Effector memory CD4-positive, alpha-beta T cell (primary cell): ENCODE results near the gene ASTE1.
"Not testable (repeated sequence)": the region's sequence is repeated elsewhere in the genome, so short reads cannot be mapped to it uniquely, and the experiment has no call there.

ENCODE experiments used
- DNase-seq, 3 donors: peaks; one replicate each; pipeline ENCODE4 v3.0.0-alpha.2; 2020
- H3K27ac ChIP-seq: 2 replicates; pipeline ENCODE4 v1.7.0; 2013; ENCODE audit warnings: mild to moderate bottlenecking, low read length, moderate library complexity; ENCODE audit not compliant: insufficient read depth, poor library complexity, severe bottlenecking
- H3K27me3 ChIP-seq: replicated peaks from 2 replicates; pipeline ENCODE4 v1.7.0; 2013; ENCODE audit warnings: mild to moderate bottlenecking, low read length; ENCODE audit not compliant: insufficient read depth, control insufficient read depth, poor library complexity, severe bottlenecking
- H3K36me3 ChIP-seq: 2 replicates; pipeline ENCODE4 v1.7.0; 2013; ENCODE audit warnings: mild to moderate bottlenecking, low read length, moderate library complexity; ENCODE audit not compliant: control insufficient read depth, insufficient read depth
- H3K4me1 ChIP-seq: 2 replicates; pipeline ENCODE4 v1.7.0; 2013; ENCODE audit warnings: low read length, mild to moderate bottlenecking; ENCODE audit not compliant: control insufficient read depth, insufficient read depth, poor library complexity, severe bottlenecking
- H3K4me3 ChIP-seq: 2 replicates; pipeline ENCODE4 v1.7.0; 2013; ENCODE audit warnings: low read length, low read depth, mild to moderate bottlenecking; ENCODE audit not compliant: insufficient read depth, poor library complexity, severe bottlenecking
- H3K9me3 ChIP-seq: 2 replicates; pipeline ENCODE4 v1.7.0; 2013; ENCODE audit warnings: mild to moderate bottlenecking, low read length, moderate library complexity; ENCODE audit not compliant: control insufficient read depth

The ASTE1 gene

GRCh38 chr3:130979117-130979516 is 47.5 kb downstream of the ASTE1 start:
- Histone ChIP-seq H3K36me3 (peaks cover 21% of the 10 kb centered on the region), H3K4me3 (no peak overlapping the region), H3K9me3 (no peaks in the 10 kb centered on the region), H3K27ac (no peak overlapping the region), H3K4me1 (no peaks in the 10 kb centered on the region), H3K27me3 (no peaks in the 10 kb centered on the region)
- DNase-seq, result no peak

- DNase-seq, result no peak
- Histone ChIP-seq H3K4me3 (no peak overlapping the region), H3K36me3 (peaks cover 21% of the 10 kb centered on the region), H3K4me1 (no peaks in the 10 kb centered on the region), H3K27ac (no peak overlapping the region), H3K27me3 (no peaks in the 10 kb centered on the region), H3K9me3 (no peaks in the 10 kb centered on the region)
Measured at GRCh38 chr3:130976706-130977105, 49.9 kb downstream of the ASTE1 start.

GRCh38 chr3:130975251-130975650 is 51.4 kb downstream of the ASTE1 start:
- no peak for DNase-seq
- Histone ChIP-seq H3K27ac (no peak overlapping the region), H3K9me3 (no peaks in the 10 kb centered on the region), H3K4me1 (no peaks in the 10 kb centered on the region), H3K4me3 (no peak overlapping the region), H3K27me3 (no peaks in the 10 kb centered on the region), H3K36me3 (peaks cover 33% of the 10 kb centered on the region)

- Histone ChIP-seq H3K36me3 (peaks cover 39% of the 10 kb centered on the region), H3K9me3 (no peaks in the 10 kb centered on the region), H3K4me1 (no peaks in the 10 kb centered on the region), H3K27me3 (no peaks in the 10 kb centered on the region), H3K4me3 (no peak overlapping the region), H3K27ac (no peak overlapping the region)
- no peak for DNase-seq
Measured at GRCh38 chr3:130974201-130974600, 52.4 kb downstream of the ASTE1 start.

GRCh38 chr3:130973406-130973805 is 53.2 kb downstream of the ASTE1 start:
- H3K4me1 ChIP-seq, result no peaks in the 10 kb centered on the region
- H3K27ac ChIP-seq, result no peak overlapping the region
- peaks cover 43% of the 10 kb centered on the region for H3K36me3 ChIP-seq
- H3K27me3 ChIP-seq, result no peaks in the 10 kb centered on the region
- no peak overlapping the region for H3K4me3 ChIP-seq
- no peak for DNase-seq
- H3K9me3 ChIP-seq, result no peaks in the 10 kb centered on the region

GRCh38 chr3:130972592-130972991 is 54.0 kb downstream of the ASTE1 start:
- DNase-seq, H3K27me3 ChIP-seq, H3K9me3 ChIP-seq, H3K4me3 ChIP-seq, H3K27ac ChIP-seq, H3K4me1 ChIP-seq: not testable (repeated sequence)
- peaks cover 47% of the 10 kb centered on the region for H3K36me3 ChIP-seq

GRCh38 chr3:130971208-130971607 is 55.4 kb downstream of the ASTE1 start:
- Histone ChIP-seq H3K4me1 (no peaks in the 10 kb centered on the region), H3K4me3 (no peak overlapping the region), H3K9me3 (no peaks in the 10 kb centered on the region), H3K27me3 (no peaks in the 10 kb centered on the region), H3K27ac (no peak overlapping the region), H3K36me3 (peaks cover 53% of the 10 kb centered on the region)
- no peak for DNase-seq

GRCh38 chr3:130969621-130970020 is 57.0 kb downstream of the ASTE1 start:
- DNase-seq, result no peak
- H3K9me3 ChIP-seq, result no peaks in the 10 kb centered on the region
- no peak overlapping the region for H3K4me3 ChIP-seq
- no peaks in the 10 kb centered on the region for H3K4me1 ChIP-seq
- H3K27me3 ChIP-seq, result no peaks in the 10 kb centered on the region
- peaks cover 52% of the 10 kb centered on the region for H3K36me3 ChIP-seq
- no peak overlapping the region for H3K27ac ChIP-seq

- DNase-seq, result no peak
- peaks cover 53% of the 10 kb centered on the region for H3K36me3 ChIP-seq
- H3K9me3 ChIP-seq, result no peaks in the 10 kb centered on the region
- H3K27me3 ChIP-seq, result no peaks in the 10 kb centered on the region
- no peak overlapping the region for H3K27ac ChIP-seq
- no peak overlapping the region for H3K4me3 ChIP-seq
- no peaks in the 10 kb centered on the region for H3K4me1 ChIP-seq
Measured at GRCh38 chr3:130968221-130968620, 58.4 kb downstream of the ASTE1 start.

GRCh38 chr3:130967281-130967680 is 59.3 kb downstream of the ASTE1 start:
- H3K4me3 ChIP-seq, result no peak overlapping the region
- DNase-seq, result no peak
- no peaks in the 10 kb centered on the region for H3K27me3 ChIP-seq
- H3K9me3 ChIP-seq, result no peaks in the 10 kb centered on the region
- H3K36me3 ChIP-seq, result peaks cover 53% of the 10 kb centered on the region
- no peak overlapping the region for H3K27ac ChIP-seq
- no peaks in the 10 kb centered on the region for H3K4me1 ChIP-seq

- DNase-seq, result no peak
- Histone ChIP-seq H3K4me1 (no peaks in the 10 kb centered on the region), H3K27me3 (no peaks in the 10 kb centered on the region), H3K4me3 (no peak overlapping the region), H3K36me3 (peaks cover 37% of the 10 kb centered on the region), H3K27ac (no peak overlapping the region), H3K9me3 (no peaks in the 10 kb centered on the region)
Measured at GRCh38 chr3:130963878-130964277, 62.7 kb downstream of the ASTE1 start.
